ENCODE results near the gene FGF14. TPM values are rescaled to one million over a fixed set of nuclear protein-coding genes. Genes with fewer than 3 reads are reported as not detected.

FGF14 gene
- total RNA-seq, 1 donor from 2014 or later: 2.9 TPM

DNA sequence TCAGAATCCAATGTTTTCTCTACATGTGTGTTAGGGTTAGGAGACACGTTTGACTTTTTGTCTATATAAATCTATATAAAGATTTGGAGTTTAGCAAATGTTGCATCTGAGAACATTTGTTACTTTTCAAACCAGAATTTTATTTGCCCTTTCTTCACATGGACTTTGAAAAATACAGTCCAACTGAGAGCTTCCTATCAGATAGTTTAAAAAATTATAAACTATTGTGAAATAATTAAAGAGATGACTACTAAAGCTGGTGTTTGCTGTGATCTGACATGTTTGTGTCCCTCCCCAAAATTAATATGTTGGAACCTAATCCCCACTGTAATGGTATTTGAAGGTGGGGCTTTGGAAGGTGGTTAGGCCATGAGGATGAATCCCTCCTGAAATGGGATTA lies 652.3 kb downstream of the FGF14 start:
- intact Hi-C loops (cut with micrococcal nuclease): no loop called here
- no peak for DNase-seq
- no peaks in the 10 kb centered on the region for H3K9me3 ChIP-seq (replicated peaks)
- H3K27ac ChIP-seq (replicated peaks): no peak overlapping the region
- H3K27me3 ChIP-seq (ENCODE audit: low read depth): no peaks in the 10 kb centered on the region
- no peaks in the 10 kb centered on the region for H3K36me3 ChIP-seq
- H3K4me1 ChIP-seq: peaks cover 6% of the 10 kb centered on the region
- TF ChIP-seq, protein P1, sequence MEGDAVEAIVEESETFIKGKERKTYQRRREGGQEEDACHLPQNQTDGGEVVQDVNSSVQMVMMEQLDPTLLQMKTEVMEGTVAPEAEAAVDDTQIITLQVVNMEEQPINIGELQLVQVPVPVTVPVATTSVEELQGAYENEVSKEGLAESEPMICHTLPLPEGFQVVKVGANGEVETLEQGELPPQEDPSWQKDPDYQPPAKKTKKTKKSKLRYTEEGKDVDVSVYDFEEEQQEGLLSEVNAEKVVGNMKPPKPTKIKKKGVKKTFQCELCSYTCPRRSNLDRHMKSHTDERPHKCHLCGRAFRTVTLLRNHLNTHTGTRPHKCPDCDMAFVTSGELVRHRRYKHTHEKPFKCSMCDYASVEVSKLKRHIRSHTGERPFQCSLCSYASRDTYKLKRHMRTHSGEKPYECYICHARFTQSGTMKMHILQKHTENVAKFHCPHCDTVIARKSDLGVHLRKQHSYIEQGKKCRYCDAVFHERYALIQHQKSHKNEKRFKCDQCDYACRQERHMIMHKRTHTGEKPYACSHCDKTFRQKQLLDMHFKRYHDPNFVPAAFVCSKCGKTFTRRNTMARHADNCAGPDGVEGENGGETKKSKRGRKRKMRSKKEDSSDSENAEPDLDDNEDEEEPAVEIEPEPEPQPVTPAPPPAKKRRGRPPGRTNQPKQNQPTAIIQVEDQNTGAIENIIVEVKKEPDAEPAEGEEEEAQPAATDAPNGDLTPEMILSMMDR (IDR thresholded peaks at IDR 0.05; ENCODE audit: borderline replicate concordance): no peak
- H3K4me3 ChIP-seq: no peak overlapping the region

DNA sequence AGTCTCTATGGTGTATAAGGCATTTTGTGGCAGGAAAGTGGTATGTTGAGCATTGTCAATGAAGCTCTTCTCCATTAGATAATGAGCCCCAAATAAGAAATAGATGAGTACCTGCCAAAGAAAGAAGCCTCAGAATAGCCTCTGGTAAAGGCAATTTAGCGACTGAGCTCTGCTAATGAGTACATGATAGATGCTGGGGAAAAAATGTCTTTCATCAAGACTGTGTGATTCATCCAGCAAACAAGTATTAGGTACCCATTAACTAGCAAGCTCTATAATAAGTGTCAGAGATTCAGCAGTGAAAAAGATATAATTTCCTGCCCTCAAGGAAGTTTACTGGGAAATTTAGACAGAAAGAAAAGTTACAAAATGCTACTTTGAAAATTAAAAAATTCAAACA lies 654.8 kb downstream of the FGF14 start:
- H3K9me3 ChIP-seq (replicated peaks): no peaks in the 10 kb centered on the region
- no peak overlapping the region for H3K27ac ChIP-seq (replicated peaks)
- no peaks in the 10 kb centered on the region for H3K27me3 ChIP-seq (ENCODE audit: low read depth)
- no peak overlapping the region for H3K4me3 ChIP-seq
- DNase-seq: no peak
- intact Hi-C loops (cut with micrococcal nuclease): no loop called here
- peaks cover 6% of the 10 kb centered on the region for H3K4me1 ChIP-seq
- no peaks in the 10 kb centered on the region for H3K36me3 ChIP-seq
- TF ChIP-seq, protein P1 (IDR thresholded peaks at IDR 0.05; ENCODE audit: borderline replicate concordance): no peak

DNA sequence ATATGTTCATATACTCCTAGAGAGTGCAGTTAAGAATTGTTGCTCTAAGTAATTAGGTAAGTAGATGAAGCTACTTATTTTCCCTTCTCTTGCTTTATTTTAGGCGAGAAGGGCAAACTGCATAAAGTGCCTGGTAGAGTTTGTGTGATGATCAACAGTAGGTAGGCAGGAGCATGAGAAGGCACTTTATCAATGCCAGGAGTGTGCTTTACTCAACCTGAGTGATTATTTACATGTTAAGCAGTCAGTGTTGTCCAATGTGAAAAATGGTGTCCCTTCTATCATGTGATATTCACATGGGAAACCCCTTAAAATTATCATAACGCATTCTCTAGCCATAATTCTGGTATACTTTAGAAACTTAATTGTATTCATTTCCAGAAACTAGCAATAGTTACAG lies 655.3 kb downstream of the FGF14 start:
- no peak for DNase-seq
- Histone ChIP-seq H3K4me1 (peaks cover 3% of the 10 kb centered on the region), H3K9me3 (replicated peaks) (no peaks in the 10 kb centered on the region), H3K27me3 (ENCODE audit: low read depth) (no peaks in the 10 kb centered on the region), H3K36me3 (no peaks in the 10 kb centered on the region), H3K27ac (replicated peaks) (no peak overlapping the region), H3K4me3 (no peak overlapping the region)
- intact Hi-C loops (cut with micrococcal nuclease): no loop called here
- TF ChIP-seq, protein P1 (IDR thresholded peaks at IDR 0.05; ENCODE audit: borderline replicate concordance): no peak

DNA sequence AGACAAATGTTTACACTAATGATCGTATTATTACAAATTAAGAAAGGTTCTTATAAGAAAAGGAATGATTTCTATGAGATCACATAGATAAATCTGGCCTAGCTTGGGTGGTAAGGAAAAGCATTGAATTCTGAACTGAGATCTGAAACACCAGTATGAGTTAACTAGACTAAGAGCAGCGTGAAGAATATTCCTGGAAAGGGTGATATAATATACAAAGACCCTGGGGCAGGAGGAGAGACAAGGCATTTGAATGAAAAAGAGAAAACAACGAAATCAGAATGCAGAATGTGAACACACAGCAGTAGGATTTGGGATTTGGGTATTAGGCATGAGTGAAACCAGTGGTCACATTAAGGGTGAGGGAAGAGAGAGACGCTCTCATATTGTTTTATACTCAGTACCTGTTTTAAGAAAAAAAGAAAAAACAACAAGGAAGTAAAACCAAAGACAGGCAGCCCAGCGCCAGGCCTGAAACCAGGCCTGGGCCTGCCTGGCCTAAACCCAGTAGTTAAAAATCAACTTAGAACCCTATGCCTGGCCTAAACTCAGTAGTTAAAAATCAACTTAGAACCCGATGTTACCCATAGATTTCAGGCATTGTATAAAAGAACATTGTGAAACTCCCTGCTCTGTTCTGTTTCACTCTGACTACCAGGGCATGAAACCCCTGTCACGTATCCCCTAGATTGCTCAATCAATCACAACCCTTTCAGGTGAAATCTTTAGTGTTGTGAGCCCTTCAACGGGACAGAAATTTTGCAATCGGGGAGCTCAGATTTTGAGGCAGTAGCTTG lies 662.3 kb downstream of the FGF14 start:
- no peak for DNase-seq
- TF ChIP-seq, protein P1 (IDR thresholded peaks at IDR 0.05; ENCODE audit: borderline replicate concordance): no peak
- intact Hi-C loops (cut with micrococcal nuclease): no loop called here
- H3K9me3 ChIP-seq (replicated peaks): no peaks in the 10 kb centered on the region
- H3K27ac ChIP-seq (replicated peaks): no peak overlapping the region
- H3K27me3 ChIP-seq (ENCODE audit: low read depth): no peaks in the 10 kb centered on the region
- no peaks in the 10 kb centered on the region for H3K36me3 ChIP-seq
- H3K4me1 ChIP-seq: no peaks in the 10 kb centered on the region
- no peak overlapping the region for H3K4me3 ChIP-seq

DNA sequence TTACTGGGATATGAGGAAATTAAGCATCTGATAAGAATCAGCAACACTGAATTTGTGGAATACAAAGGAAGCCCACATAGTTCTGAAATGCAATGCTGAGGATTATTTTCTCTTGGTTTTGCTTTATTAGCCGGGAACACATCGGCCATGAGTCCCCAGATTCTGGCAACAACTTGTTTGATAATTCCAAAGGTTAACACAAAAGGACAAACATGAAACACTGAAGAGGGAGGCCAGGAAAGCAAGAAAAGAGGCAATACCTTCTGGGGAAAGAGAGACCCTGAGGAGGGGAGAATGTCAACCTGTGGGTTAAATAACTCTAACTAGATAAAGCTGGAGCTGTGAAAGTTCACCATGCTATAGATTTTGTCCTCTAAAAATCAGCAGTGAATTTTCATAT lies 663.5 kb downstream of the FGF14 start:
- intact Hi-C loops (cut with micrococcal nuclease): no loop called here

More for the DNA sequence above, 663.5 kb downstream of the FGF14 start:
- no peak for DNase-seq
- Histone ChIP-seq H3K27ac (replicated peaks) (no peak overlapping the region), H3K9me3 (replicated peaks) (no peaks in the 10 kb centered on the region), H3K4me1 (no peaks in the 10 kb centered on the region), H3K36me3 (no peaks in the 10 kb centered on the region), H3K27me3 (ENCODE audit: low read depth) (no peaks in the 10 kb centered on the region), H3K4me3 (no peak overlapping the region)
- TF ChIP-seq, protein P1 (IDR thresholded peaks at IDR 0.05; ENCODE audit: borderline replicate concordance): no peak
